KG1 (cell line): ENCODE measurements around the gene UBR2.
A peak's percentile ranks its signal among the peaks of the same experiment; 100 is the strongest.
"Not testable (repeated sequence)": the region's sequence is repeated elsewhere in the genome, so short reads cannot be mapped to it uniquely, and the experiment has no call there.

Experiments
- DNase-seq: peaks from one replicate; lab custom pipeline; 2025; lab: John Stamatoyannopoulos, UW

Gene UBR2

DNA sequence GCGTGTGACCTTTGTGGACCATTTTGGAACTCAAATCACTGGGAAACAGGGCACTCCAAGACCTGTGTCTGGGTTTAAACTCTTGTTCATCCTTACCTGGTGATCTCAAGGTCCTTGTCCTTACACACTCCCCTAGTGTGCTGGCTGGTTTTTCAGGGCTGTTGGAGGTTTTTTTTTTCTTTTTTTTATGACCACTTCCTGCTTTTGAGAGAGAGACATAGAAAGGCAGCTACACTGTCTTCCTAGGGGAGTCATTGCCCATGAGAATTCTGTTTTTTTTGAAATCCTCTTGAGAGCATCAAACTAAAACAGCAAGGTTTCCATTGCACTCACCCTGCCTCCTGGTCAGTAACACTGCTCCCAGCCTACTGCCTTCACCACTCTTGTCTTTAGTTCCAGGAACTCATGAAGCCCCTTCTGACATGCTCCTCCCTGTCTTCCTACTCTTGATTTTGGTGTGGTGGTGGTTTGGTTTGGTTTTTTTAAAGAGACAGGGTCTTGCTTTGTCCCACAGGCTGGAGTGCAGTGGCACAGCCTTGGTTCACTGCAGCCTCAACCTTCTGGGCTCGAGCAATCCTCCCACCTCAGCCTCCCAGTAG, 130.0 kb downstream of the UBR2 start:
- no peak for DNase-seq

DNA sequence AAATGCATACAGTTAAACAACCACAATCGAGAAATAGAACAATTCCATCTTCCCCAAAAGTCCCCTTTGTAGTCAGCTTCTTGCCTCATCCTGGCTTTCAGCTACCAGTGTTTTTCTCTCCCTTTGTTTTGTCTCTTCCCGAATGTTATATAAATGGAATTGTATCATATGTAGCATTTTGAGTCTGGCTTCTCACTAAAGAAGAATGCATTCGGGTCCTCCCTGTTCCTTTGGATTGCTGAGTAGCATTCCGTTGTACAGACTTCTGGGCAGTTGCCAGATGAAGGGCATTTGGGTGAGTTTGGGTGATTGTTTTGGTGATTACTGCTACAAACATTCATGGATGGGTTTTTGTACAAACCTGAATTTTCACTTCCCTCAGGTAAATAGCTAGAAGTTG, 130.8 kb downstream of the UBR2 start:
- DNase-seq, result no peak

DNA sequence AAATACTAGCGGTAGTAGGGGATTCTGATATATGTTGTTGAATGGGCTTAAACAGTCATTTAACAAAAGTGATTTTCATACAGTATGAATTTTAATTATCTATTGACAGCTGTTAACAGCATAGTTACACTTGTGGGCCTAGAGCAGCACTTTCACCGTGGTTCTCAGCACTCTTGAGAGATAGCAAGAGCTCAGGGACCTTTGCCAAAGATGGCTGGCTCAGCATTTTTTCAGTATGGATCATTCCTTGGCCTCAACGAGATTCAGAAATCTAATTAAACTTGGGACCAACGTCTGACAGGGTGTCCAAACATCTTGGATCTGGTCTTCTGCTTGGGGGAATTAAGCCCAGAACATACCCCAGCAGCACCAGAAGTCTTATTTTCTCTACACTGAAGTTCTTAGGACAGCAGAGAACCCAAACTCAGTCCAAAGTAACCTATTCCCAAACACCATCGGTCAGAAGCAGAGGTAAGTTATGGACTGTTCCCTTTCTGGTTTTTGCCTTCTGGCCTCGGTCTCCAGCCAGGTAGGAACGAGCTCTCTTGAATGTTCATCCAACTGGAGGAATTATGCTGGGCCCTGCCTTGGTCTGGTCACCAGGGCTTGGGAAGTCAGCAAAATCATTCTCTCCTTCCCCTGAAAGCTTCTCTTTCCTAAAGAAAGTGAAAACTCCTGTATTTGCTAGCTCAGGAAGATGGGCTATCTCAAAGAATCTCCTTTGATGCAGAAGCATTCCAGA, 132.9 kb downstream of the UBR2 start:
- DNase-seq, result no peak

DNA sequence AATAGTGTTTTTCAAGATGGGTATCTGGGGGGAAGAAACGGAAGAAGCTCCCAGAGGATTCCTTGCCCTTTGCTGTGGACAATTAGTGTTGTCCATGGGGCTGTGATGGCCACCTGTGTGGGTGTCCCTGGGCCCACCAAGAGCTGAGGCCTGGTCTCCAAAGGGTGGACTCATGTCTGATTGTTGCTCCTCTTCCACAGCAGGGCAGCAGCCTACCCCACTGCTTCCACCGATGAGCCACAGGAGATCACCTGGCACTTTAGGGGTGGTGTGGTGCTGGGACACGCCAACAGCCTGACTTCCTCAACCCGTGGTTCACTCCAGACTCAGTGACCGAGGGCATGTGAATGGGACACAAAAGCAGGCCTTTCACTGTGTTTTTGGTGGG, 133.4 kb downstream of the UBR2 start:
- DNase-seq, result no peak

DNA sequence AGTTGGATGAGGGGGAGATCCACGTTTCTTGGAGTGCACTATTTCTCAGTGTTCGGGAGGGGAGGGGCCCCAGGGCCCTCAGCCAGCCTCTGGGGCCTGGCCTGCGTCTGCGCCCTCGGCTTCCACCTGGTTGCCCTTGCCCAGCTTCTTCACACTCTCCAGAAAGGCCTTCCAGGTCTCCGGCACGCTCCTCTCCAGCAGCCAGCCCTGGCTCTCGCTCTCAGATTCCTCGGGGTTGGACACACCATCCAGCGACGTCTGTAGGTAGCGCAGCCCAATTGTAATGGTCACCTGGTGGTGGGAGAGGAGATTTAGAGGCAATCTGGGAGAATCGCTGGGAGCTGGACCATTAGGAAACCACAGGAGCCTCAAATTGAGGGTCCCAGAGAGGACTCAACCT, 134.4 kb downstream of the UBR2 start:
- no peak for DNase-seq

DNA sequence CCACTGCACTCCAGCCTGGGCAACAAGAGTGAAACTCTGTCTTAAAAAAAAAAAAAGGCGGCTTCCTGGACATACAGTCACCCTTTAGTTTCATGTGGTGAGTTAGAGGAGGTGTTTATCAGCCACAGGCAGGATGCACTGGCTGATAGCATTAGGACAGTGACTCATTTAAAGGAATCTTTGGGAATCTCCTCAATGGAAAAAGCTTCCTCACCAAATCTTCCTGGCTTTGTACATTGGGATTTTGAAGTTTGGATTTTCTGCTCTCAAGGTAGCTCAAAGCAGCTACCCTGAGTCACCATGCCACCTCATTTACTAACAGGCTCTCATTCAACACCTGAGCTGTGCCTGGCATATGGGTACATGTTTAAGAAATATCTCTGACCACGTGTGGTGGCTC, 138.4 kb downstream of the UBR2 start:
- DNase-seq, result no peak

DNA sequence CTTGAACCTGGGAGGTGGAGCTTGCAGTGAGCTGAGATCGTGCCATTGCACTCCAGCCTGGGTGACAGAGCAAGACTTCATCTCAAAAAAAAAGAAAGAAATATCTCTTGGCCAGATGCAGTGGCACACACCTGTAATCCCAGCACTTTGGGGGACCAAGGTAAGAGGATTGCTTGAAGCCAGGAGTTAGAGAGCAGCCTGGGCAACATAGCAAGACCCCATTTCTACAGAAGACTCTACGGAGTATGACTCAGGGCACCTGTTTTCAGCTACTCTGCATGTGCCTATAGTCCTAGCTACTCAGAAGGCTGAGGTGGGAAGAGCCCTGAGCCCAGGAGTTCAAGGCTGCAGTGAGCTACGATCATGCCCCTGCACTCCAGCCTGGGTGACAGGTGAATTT, 139.0 kb downstream of the UBR2 start:
- DNase-seq, result not testable (repeated sequence)

DNA sequence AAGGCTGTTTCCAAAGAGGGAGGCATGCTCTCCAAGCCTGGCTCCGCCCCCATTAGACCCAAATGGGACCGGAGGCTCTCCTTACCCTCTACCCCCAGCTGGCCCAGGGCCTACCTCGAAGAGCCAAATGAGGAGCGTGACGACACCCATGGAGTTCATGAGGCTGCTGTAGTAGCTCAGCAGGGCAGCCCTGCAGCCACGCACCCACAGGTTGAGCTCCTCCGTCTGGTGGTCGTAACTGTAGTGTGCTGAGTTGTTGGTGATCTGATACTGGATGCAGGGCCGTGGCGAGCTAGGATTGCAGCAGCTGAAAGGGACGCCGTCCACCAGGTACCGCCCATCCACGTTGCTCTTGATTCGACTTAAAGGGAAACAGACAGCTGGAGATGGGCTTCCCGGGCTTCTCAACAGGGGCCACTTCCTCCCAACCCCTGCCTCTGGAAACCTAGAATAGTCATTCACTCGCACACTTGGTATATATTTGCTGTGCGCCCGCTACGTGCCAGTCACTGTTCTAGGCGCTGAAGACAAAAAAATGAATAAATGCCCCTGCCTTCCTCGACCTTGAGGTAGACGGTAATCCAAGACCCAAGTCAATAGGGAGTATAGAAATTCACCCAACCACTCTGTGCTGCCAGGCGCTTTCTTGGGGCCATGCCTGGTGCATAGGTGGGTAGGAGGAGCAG, 140.6 kb downstream of the UBR2 start:
- DNase-seq, result no peak

DNA sequence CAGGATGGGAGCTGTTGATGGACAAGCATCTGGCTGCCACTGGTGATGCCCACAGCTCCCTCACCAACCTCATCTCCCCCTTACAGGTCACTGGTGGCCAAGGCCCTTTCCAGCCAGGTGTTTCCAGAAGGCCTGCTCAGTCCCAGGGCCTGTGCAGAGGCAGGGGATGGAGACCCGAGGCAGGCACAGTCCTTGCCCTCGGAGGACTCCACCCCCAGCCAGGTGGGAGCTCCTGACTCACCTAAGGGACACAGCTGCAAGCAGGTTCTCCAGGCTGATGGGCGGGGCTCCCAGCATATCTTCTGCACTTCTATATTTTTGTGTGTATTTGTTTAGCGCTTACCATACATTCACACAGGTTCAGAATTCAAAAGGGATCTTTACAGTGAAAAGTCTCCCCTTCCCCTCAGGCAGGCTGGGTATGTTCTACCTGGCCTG, 141.1 kb downstream of the UBR2 start:
- no peak for DNase-seq

DNA sequence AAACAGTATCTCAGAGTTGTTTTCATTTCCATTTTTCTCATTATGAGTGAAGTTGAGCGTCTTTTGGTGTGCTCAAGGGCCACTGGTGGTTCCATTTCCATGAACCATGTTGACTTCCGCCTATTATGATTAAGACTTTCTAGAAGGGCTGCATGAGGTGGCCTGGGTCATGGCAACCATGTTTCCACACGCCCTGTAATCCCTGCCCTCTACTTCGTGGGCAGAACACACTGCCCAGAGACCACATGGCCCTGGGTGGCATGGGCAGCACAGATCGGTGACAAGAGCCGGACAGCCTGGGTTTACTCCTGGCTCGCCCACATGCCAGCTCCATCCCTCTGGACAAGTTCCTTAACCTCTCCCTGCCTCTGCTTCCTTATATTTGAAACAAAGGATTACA, 143.8 kb downstream of the UBR2 start:
- DNase-seq, result no peak

DNA sequence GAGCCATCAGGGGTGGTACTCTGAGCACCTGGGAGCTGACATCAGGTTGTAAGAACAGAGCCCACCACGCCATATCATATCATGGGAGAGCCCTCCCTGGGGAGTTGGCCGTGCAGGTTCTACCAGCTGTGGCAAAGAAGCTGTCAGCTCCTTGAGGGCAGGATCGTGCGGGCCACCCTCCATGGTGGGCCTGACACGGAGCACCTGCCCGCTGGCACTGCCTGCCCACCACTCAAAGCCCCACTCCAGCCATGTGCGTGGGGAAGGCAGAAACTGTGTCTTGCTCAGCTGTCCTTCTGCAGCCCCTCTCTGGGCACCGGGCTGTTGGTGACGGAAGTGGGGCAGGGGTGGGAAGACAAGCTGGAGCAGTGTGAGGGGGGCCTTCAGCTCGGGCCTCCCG, 144.3 kb downstream of the UBR2 start:
- DNase-seq, result no peak

DNA sequence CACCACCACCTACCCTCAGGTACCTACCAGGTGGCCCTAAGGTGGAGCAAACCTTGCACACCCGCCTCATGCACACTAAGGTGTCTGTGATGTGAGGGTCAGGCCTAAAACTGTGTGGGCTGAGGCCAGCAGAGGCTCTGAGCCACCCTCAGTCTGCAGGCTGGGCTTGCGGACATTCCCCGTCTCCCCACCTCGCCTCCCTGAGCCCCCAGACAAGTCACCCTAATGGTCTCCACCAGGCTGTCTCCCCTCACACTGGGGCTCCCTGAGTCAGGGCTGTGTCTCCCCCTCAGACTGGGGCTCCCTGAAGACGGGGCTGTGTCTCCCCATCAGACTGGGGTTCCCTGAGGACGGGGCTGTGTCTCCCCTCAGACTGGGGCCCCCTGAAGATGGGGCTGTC, 146.0 kb downstream of the UBR2 start:
- no peak for DNase-seq

DNA sequence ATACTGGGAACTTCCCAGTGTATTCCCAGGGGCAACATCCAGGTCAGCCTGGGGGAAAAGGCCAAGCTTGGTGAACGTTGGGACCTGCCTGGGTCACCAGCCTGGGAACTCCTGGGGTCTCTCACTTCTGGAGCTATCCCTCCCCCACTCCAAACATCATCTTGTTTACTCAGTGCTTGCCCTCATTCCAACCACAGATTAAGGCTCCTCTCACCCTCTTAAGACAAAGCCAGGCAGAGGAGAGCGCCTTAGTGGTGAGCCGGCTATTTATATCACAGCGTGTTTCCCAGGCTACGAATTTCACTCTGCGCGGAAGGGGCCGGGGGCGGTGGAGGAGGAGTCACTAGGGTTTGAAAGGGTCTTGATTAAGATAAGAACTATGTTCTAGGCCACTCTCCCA, 146.5 kb downstream of the UBR2 start:
- DNase-seq, result no peak

DNA sequence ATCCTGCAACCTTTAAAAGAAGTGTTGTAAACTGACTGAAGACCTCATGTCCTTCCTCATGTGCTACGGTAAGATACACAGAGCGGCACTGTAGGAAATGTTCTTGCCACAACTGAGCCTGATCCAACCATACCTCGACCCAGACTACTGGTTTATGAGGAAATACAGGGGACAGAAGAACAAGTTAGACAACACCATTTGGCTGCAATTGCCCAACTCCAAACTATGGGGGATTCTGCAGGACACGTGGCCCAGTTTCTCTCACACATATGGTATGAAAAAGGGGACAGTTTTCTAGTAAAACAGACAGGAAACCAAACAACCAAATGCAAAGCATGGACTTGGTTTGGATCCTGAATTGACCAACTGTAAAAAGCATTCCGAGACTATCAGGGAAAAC, 148.1 kb downstream of the UBR2 start:
- DNase-seq, result no peak

DNA sequence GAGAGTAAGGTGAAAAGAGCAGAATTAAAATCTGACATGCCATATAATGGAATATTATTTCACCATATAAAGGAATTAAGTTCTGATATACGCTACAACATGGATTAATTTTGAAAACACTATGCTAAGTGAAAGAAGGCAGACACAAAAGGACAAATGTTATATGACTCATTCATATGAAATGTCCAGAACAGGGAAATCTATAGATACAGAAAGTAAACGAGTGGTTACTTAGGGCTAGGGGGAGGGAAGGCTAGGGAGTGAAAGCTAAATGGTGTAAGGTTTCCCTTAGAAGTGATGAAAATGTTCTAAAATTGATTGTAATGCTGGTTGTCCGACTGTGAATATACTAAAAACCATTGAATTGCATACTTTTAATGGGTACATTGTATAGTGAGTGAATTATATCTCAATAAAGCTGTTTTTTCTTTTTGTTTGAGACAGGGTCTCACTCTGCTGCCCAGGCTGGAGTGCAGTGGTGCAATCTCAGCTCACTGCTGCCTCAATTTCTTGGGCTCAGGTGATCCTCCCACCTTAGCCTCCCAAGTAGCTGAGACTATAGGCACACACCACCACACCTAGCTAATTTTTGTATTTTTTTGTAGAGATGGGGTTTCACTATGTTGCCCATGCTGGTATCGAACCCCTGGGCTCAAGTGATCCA, 150.4 kb downstream of the UBR2 start:
- no peak for DNase-seq

DNA sequence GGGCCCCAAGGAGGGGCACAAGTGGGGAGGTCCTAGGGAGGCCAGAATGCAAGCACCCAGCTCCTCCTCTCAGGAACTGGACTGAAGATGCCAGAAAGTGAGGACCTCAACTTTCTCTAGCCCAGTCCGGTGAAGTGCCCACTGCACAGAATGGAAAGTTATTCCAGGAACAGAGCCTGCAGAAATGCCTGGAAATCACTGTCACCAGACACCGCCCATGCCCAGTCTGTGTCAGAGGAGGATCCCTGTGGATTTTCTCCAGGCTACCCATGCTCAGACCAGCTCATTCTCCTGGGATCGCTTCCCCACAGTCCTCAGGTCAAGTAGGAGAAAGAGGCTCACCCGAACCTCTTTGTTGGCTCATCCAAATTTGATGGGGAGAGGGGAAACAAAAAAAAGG, 152.0 kb downstream of the UBR2 start:
- no peak for DNase-seq

DNA sequence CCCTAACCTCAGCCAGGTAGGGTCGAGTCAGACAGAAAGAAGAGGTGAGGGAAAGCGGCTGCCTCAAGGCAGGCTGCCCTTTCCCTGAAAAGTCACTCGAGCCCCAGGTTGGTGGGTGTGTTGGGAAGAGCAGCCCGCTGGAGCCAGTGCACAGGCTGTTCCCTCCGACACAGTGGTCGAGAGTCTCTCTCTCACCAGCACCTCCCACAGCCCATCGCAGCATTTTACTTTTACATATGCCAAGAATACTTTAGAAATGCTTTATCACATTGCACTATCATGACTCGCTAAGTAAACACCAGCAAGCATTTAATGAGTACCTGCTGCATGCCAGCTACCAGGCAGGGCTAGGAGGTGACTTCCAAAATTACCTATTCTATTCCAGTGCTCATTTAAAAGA, 156.9 kb downstream of the UBR2 start:
- no peak for DNase-seq

DNA sequence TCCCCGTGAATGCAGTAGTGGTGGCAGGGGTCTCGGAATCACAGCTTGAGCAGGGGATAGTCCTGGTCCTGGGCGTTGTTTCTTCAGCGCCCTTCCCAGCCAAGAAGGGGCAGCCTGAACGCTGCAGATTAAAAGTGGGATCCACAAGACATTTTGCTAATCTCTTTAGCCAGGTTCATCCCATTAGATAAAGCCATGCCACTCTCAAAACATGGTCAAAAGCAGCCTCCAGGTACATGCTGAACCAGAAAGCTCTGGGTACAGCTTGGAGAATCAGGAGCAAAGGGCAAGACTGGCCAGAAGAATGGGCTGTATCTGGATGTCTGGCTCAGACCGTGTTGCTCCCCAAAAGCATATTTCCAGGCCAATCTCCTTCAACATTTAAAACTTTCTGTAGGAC, 158.7 kb downstream of the UBR2 start, which contains the start of gene PRPH2:
TSS of gene PRPH2 (minus strand) at position 101 of the 400 bp plus-strand sequence. CDS start 263 bp downstream, outside the sequence.
- no peak for DNase-seq

DNA sequence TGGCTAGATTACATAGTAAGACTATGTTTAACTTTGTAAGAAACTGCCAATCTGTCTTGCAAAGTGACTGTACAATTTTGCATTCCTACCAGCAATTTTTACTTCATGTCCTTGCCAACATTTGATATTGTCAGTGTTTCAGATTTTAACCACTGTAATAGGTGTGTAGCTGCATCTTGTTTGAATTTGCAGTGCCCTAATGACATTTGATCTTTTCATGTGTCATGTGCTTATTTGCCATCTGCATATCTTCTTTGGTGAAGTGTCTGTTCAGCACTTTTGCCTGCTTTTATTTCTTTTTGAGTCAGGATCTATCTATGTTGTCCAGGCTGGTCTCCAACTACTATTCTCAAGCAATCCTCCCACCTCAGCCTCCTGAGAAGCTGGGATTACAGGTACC, 161.0 kb downstream of the UBR2 start:
- DNase-seq, result no peak

DNA sequence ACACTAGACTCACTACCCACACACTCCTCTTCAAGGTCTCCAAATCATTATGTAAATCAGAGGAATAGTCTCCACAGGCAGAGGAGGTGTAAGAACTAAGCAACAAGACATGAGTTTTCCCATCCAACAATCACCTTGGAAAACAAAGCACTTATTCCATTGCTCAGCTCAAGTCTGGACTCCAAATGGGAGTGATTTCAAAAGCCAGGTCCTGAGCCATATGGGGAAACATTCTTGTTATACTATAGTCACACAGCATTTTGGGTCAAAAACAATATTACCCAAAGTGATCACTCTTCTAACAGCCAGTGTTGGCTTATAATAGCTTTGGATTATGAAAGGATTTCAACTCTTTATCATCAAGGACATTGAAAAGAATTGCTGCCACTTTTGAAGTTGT, 162.2 kb downstream of the UBR2 start:
- no peak for DNase-seq

DNA sequence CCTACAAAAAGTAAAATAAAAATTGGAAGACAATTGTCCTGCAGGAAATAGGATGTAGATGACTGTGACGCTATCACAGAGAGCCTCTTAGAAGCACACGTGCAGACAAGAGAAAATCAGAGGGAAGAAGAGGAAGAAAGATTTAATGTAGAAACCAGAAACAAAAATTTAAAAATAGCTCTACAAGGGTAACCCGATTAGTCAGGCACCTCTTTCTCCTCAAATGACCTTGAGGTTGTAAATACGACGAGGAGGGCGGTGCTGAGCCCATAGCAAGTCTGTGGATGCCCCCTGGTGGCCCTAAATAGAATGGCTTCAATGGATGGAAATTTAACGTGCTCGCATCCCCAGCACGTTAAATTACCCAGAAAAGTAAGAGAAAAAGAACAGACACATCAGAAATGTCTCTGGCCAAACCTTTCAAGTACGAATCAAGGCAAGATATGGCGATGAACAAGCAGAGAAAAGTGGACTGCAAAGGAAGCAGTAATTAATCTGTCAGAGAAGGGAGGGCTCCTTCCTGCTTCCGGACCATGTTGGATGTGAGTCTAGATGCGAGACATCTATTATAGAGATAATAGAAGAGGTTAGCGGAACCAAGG, 162.8 kb downstream of the UBR2 start:
- DNase-seq, result peak; percentile 49

DNA sequence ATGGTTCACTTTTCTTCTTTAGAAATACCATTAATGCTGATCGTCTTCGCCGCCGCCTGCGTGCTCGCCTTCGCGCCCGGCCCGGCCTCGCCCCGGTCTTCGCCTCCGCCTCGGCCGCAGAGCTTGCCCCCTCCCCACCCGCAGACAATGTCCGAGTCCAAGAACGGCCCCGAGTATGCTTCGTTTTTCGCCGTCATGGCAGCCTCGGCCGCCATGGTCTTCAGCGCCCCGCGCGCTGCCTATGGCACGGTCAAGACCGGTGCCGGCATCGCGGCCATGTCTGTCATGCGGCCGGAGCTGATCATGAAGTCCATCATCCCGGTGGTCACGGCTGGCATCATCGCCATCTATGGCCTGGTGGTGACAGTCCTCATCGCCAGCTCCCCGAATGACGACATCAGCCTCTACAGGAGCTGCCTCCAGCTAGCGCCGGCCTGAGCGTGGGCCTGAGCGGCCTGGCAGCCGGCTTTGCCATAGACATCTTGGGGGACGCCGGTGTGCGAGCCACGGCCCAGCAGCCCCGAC, 163.3 kb downstream of the UBR2 start:
- no peak for DNase-seq
